Activated CD4-positive, alpha-beta T cell treated with anti-CD3 and anti-CD28 coated beads, Interleukin-10, Interleukin-2, amounts not matched to agents 100 ng/mL and 50 ng/mL, durations not matched to agents 16 hours and 8 hours (primary cell): Measurements from ENCODE around the gene FOXG1.

Experiments used
- DNase-seq: peaks from one replicate; pipeline ENCODE4 v3.0.0-alpha.2; 2020

FOXG1 gene

GRCh38 chr14:28777471-28778137 lies 11.0 kb downstream of the FOXG1 start:
- DNase-seq: no peak

GRCh38 chr14:28778138-28779117 lies 11.8 kb downstream of the FOXG1 start:
- no peak for DNase-seq

GRCh38 chr14:28779456-28779855 lies 12.9 kb downstream of the FOXG1 start:
- no peak for DNase-seq

- no peak for DNase-seq
Observed at GRCh38 chr14:28780843-28781820, 14.5 kb downstream of the FOXG1 start.

GRCh38 chr14:28782301-28782700 lies 15.7 kb downstream of the FOXG1 start:
- no peak for DNase-seq

GRCh38 chr14:28783664-28784063 lies 17.1 kb downstream of the FOXG1 start:
- no peak for DNase-seq

- DNase-seq: no peak
Observed at GRCh38 chr14:28784096-28785048, 17.8 kb downstream of the FOXG1 start.

GRCh38 chr14:28785096-28785952 lies 18.7 kb downstream of the FOXG1 start:
- DNase-seq: no peak

GRCh38 chr14:28807518-28807917 lies 40.9 kb downstream of the FOXG1 start:
- no peak for DNase-seq

GRCh38 chr14:28813810-28814209 lies 47.2 kb downstream of the FOXG1 start:
- DNase-seq: no peak
